GM20000 (cell line): ENCODE measurements around the gene POFUT2.

Source experiments
- DNase-seq: peaks from one replicate; pipeline ENCODE4 v3.0.0; 2012; ENCODE audit warnings: low spot score
- CTCF ChIP-seq: IDR thresholded peaks from 2 replicates; pipeline ENCODE4 v1.5.1; 2012; ENCODE audit warnings: mild to moderate bottlenecking, control low read depth; ENCODE audit errors: extremely low read depth, missing control alignments

Gene POFUT2

GRCh38 chr21:45228656-45229240 lies 58.9 kb downstream of the POFUT2 start:
- no peak for TF ChIP-seq CTCF
- DNase-seq = no peak

GRCh38 chr21:45228171-45228641 lies 59.5 kb downstream of the POFUT2 start:
- DNase-seq = no peak
- no peak for TF ChIP-seq CTCF

DNA sequence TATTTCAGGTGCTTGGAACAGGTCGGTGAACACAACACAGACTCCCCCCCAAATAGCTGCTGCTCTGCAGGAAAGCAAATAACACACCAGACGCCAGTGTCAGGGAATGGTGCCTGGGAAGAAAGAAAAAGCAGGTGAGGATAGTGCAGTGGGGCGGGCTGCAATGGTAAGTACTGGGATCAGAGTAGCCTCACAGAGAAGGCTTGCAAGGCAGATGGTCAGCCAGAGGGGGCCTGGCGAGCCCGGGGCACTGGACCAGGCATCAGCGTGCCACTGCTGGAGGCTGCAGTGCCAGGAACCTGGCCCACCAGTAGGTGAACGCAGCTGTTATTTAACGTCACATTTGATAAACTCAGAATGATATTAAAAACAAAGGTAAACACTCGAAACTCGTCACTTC lies 60.0 kb downstream of the POFUT2 start:
- no peak for TF ChIP-seq CTCF
- no peak for DNase-seq

DNA sequence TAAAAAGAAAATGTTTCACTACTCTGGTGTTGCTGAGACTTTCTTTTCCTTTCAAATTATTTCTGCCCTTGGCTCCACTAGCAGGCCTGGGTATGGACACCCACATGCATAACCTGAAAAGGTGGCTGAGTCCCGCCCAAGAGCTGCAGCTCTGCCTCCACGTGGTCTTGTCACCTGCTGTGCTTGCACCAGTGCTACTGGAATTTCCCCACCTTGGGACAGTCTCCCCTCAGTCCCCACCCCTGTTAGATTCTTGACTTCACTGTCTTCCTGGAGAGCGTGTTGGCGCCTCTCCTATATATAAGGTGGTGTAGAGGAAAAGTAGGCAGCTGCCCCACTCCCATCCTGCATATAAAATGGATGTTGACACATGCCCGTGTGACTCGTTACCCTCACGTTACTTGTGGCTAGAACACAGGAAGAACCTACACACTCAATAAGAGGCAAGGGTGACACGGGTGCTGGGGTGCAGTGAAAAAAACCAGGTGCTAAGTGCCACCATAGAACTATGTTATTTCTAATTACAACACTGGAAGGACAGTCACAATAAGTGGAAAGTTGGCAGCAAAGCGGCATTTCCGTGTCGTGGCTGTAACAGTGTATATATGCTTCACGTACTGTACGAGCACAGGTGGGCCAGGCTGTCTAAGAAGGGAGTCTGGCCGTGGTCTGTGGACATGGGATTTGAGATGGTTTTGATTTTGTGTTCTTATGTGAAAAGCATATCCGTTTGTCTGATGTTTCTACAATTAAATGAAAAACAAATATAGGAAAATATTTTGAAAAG lies 61.0 kb downstream of the POFUT2 start:
- TF ChIP-seq CTCF = no peak
- no peak for DNase-seq

DNA sequence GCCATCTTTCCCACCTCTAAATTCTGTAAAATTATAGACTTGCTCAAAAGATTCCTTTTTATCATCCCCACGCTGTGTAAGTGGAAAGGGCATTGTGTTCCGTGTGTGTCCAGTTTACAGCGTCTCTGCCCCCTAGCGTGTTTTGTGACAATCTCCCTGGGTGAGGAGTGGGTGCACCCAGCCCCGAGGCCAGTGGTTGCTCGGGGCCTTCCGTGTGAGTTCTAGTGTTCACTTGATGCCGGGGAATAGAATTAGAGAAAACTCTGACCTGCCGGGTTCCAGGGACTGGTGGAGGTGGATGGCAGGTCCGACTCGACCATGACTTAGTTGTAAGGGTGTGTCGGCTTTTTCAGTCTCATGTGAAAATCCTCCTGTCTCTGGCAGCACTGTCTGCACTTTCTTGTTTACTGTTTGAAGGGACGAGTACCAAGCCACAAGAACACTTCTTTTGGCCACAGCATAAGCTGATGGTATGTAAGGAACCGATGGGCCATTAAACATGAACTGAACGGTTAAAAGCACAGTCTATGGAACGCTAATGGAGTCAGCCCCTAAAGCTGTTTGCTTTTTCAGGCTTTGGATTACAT lies 61.9 kb downstream of the POFUT2 start:
- no peak for TF ChIP-seq CTCF

GRCh38 chr21:45225041-45225740 lies 62.5 kb downstream of the POFUT2 start:
- DNase-seq = no peak
- no peak for TF ChIP-seq CTCF

More for the DNA sequence above, 61.9 kb downstream of the POFUT2 start:
- DNase-seq = no peak
